Endodermal cell (in vitro differentiated cells): Measurements from ENCODE around the gene EPHA6. TPM values are rescaled to one million over a fixed set of nuclear protein-coding genes. Genes with fewer than 3 reads are reported as not detected.

ENCODE experiments used
- DNase-seq: peaks from one replicate; pipeline ENCODE4 v3.0.0-alpha.2; 2017
- H3K27ac ChIP-seq: 2 replicates; pipeline ENCODE4 v1.5.1; 2013; ENCODE audit warnings: mild to moderate bottlenecking, low read depth, low read length, moderate library complexity
- H3K27me3 ChIP-seq: 2 replicates; pipeline ENCODE4 v1.6.1; 2013; ENCODE audit warnings: mild to moderate bottlenecking, low read length, moderate library complexity; ENCODE audit not compliant: insufficient read depth, control insufficient read depth, poor library complexity, severe bottlenecking
- H3K36me3 ChIP-seq: 2 replicates; pipeline ENCODE4 v1.7.0; 2013; ENCODE audit warnings: mild to moderate bottlenecking, low read length, moderate library complexity; ENCODE audit not compliant: control insufficient read depth, insufficient read depth
- H3K4me1 ChIP-seq: one replicate; pipeline ENCODE4 v1.7.0; 2013; ENCODE audit warnings: low read length; ENCODE audit not compliant: control insufficient read depth, insufficient read depth
- H3K4me3 ChIP-seq: 2 replicates; pipeline ENCODE4 v1.5.1; 2013; ENCODE audit warnings: mild to moderate bottlenecking, low read length, moderate library complexity
- H3K9ac ChIP-seq: 2 replicates; pipeline ENCODE4 v1.6.1; 2013; ENCODE audit warnings: mild to moderate bottlenecking, low read length, moderate library complexity; ENCODE audit not compliant: poor library complexity, severe bottlenecking; ENCODE audit errors: extremely low read depth
- H3K9me3 ChIP-seq: 2 replicates; pipeline ENCODE4 v1.6.1; 2013; ENCODE audit warnings: mild to moderate bottlenecking, low read length, moderate library complexity; ENCODE audit not compliant: control insufficient read depth
- H3K27ac Mint-ChIP-seq: 2 replicates; pipeline ENCODE4 v1.8.0; 2020; ENCODE audit warnings: mixed read lengths
- H3K27me3 Mint-ChIP-seq: 2 replicates; pipeline ENCODE4 v1.8.0; 2021; ENCODE audit warnings: mild to moderate bottlenecking, mixed read lengths; ENCODE audit not compliant: insufficient read depth
- H3K36me3 Mint-ChIP-seq: 2 replicates; pipeline ENCODE4 v1.8.0; 2020; ENCODE audit warnings: low read depth, mixed read lengths
- H3K4me1 Mint-ChIP-seq: 2 replicates; pipeline ENCODE4 v1.8.0; 2020; ENCODE audit warnings: mixed read lengths
- H3K4me3 Mint-ChIP-seq: 2 replicates; pipeline ENCODE4 v1.8.0; 2020; ENCODE audit warnings: mild to moderate bottlenecking, moderate library complexity, mixed read lengths
- H3K9me3 Mint-ChIP-seq: 2 replicates; pipeline ENCODE4 v1.8.0; 2020; ENCODE audit warnings: mild to moderate bottlenecking, mixed read lengths
- WGBS, 2 experiments: methylation state at CpG; one replicate each; pipeline versions ENCODE4 v1.1.5 to v1.1.7; 2013; ENCODE audit warnings: missing lambda C conversion rate in 2 of 2, mixed read lengths in 1 of 2; ENCODE audit not compliant: insufficient coverage in 1 of 2, insufficient read length in 1 of 2; 5-methylcytosine and 5-hydroxymethylcytosine counted together
- total RNA-seq, 2 donors: library from RNA; stranded (reverse); fragmentation: NEBNext Ultra II Directional in 1 of 2; extraction: Animal tissue kit (Norgen Biotek cat#: 25700) in 1 of 2; gene quantifications; 2 replicates in 1 of 2; 3 replicates in 1 of 2; pipeline ENCODE4 v1.2.1, GENCODE V29; 2021
- TF ChIP-seq, protein P1 (sequence below): fragments of 200-600 bp; sonication (generic); conservative IDR thresholded peaks from 2 replicates; pipeline ENCODE4 v1.5.0; 2021; ENCODE audit warnings: antibody characterized with exemption, mild to moderate bottlenecking

Gene EPHA6
- total RNA-seq, 2 donors from 2014 or later, result 4.6 to 12.2 TPM

DNA sequence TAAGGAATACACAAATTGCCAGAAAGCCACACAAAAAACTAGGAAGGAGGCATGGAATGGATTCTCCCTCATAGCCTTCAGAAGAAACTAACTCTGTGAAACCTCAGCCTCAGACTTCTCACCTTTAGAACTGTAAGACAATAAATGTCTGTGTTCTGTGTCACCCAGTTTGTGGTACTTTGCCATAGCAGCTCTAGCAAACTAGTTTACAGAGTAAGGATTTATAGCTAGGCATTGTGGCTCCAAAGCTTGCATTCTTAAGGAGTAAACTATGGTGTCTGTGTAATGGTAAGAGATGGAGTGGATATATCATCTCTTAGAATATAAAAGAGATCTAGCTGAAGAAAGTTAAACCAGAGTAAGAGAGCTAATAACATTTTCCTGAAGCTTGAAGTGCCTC is 18.9 kb downstream of the EPHA6 start:
- Histone ChIP-seq H3K4me1 (no peaks in the 10 kb centered on the region), H3K9ac (no peak overlapping the region), H3K27ac (no peak overlapping the region), H3K9me3 (no peaks in the 10 kb centered on the region), H3K27me3 (no peaks in the 10 kb centered on the region), H3K4me3 (no peak overlapping the region), H3K36me3 (no peaks in the 10 kb centered on the region)
- H3K27ac Mint-ChIP-seq, result no peak overlapping the region
- H3K9me3 Mint-ChIP-seq, result no peaks in the 10 kb centered on the region
- DNase-seq, result no peak
- no peaks in the 10 kb centered on the region for H3K27me3 Mint-ChIP-seq
- TF ChIP-seq, protein P1, sequence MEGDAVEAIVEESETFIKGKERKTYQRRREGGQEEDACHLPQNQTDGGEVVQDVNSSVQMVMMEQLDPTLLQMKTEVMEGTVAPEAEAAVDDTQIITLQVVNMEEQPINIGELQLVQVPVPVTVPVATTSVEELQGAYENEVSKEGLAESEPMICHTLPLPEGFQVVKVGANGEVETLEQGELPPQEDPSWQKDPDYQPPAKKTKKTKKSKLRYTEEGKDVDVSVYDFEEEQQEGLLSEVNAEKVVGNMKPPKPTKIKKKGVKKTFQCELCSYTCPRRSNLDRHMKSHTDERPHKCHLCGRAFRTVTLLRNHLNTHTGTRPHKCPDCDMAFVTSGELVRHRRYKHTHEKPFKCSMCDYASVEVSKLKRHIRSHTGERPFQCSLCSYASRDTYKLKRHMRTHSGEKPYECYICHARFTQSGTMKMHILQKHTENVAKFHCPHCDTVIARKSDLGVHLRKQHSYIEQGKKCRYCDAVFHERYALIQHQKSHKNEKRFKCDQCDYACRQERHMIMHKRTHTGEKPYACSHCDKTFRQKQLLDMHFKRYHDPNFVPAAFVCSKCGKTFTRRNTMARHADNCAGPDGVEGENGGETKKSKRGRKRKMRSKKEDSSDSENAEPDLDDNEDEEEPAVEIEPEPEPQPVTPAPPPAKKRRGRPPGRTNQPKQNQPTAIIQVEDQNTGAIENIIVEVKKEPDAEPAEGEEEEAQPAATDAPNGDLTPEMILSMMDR, result no peak
- no peaks in the 10 kb centered on the region for H3K4me1 Mint-ChIP-seq
- H3K4me3 Mint-ChIP-seq, result no peak overlapping the region
- H3K36me3 Mint-ChIP-seq, result no peaks in the 10 kb centered on the region

DNA sequence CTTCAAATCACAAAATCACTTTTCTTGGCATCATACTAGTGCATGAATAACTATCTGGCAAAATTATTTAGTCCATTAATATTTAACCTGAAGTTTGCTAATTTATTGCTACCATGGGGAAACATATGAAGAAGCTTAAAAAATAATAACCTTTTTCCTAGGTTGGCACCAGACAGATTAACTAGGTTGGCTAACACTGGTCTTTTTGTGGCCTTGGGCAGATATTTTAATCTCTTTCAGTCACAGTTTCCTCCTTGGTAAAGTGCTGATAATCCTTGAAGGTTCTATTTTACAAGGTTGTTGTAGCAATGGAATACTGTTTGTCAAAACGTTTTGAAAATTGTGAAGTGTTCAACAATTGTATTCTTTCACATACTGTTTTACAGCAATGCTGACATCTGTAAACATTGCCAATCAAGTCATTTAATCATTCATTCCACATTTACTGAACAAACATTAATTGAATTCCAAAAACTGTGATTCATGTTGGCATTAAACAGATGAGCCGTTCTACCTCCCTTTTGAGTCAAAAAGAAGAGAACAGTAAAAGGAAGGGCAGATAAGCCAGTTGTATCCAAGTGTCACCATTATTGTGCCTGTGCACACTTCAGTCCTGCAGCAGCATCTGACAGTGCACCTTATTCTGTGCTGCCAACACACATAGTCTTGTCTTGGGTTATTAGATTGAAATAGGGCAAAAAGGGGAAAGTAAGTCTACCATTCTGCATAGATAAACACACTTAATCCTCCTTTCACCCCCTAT is 21.9 kb downstream of the EPHA6 start:
- no peak for DNase-seq

DNA sequence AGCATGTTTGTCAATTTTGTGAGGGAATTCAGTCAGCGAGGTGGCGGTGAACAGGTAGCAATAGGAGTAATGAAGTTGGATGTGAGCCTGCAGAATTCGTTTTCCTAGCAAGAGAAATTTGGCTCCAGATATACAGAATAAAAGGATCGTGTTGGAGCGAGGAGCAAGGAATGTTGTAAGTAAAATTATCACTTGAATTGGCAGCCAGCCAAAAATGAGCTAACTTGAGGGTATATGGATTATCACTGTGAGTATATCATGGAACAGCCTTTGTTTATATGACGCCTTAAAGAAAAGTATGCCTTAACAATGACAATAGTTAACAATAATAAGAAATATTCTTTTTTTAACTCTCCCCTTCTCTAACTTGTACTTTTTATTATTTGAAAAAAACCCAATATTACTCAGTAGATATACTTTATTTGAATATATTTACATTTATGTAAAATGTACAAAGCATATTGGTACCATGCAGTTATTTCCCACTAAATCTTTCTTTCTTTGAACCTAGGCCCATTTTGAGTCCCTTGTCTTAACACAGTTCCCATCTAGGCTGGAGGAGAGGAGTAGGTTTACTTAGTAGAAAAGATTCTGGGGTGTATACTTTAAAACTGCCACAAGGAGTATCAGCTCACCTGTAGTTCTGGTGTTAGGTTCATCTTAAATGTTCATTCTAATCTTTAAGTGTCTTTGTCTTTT is 29.3 kb downstream of the EPHA6 start:
- H3K36me3 Mint-ChIP-seq, result no peaks in the 10 kb centered on the region
- H3K9me3 Mint-ChIP-seq, result no peaks in the 10 kb centered on the region
- no peak for DNase-seq
- no peak overlapping the region for H3K27ac ChIP-seq
- no peak overlapping the region for H3K27ac Mint-ChIP-seq
- no peaks in the 10 kb centered on the region for H3K9me3 ChIP-seq
- 89 to 90% methylated on average over 5 of the region's 6 CpGs for WGBS, 2 experiments
- no peaks in the 10 kb centered on the region for H3K27me3 Mint-ChIP-seq
- H3K4me3 Mint-ChIP-seq, result no peak overlapping the region
- H3K4me1 Mint-ChIP-seq, result no peaks in the 10 kb centered on the region
- no peaks in the 10 kb centered on the region for H3K27me3 ChIP-seq
- TF ChIP-seq, protein P1, result no peak
- H3K36me3 ChIP-seq, result no peaks in the 10 kb centered on the region
- H3K4me1 ChIP-seq, result no peaks in the 10 kb centered on the region
- no peak overlapping the region for H3K9ac ChIP-seq
- H3K4me3 ChIP-seq, result no peak overlapping the region

More for the DNA sequence above, 21.9 kb downstream of the EPHA6 start:
- Mint-ChIP-seq H3K4me1 (no peaks in the 10 kb centered on the region), H3K27me3 (no peaks in the 10 kb centered on the region), H3K27ac (no peak overlapping the region), H3K9me3 (no peaks in the 10 kb centered on the region), H3K4me3 (no peak overlapping the region), H3K36me3 (no peaks in the 10 kb centered on the region)
- H3K27me3 ChIP-seq, result no peaks in the 10 kb centered on the region
- no peak overlapping the region for H3K27ac ChIP-seq
- no peaks in the 10 kb centered on the region for H3K36me3 ChIP-seq
- no peak overlapping the region for H3K9ac ChIP-seq
- 76 to 83% methylated on average over 1 to 2 of the region's 2 CpGs for WGBS, 2 experiments
- TF ChIP-seq, protein P1, result no peak
- H3K9me3 ChIP-seq, result no peaks in the 10 kb centered on the region
- no peak overlapping the region for H3K4me3 ChIP-seq
- H3K4me1 ChIP-seq, result no peaks in the 10 kb centered on the region
